GM18873 (cell line): ENCODE results near the gene AGAP6.
"Not testable (repeated sequence)": the region's sequence is repeated elsewhere in the genome, so short reads cannot be mapped to it uniquely, and the experiment has no call there.

ENCODE experiments used
- ATAC-seq: cut with Tn5 transposase; IDR thresholded peaks from one replicate; pipeline ENCODE4 v1.9.1; 2021; ENCODE audit warnings: mild to moderate bottlenecking, moderate library complexity, moderate number of reproducible peaks; ENCODE audit not compliant: unreplicated experiment, low FRiP score

AGAP6 gene

DNA sequence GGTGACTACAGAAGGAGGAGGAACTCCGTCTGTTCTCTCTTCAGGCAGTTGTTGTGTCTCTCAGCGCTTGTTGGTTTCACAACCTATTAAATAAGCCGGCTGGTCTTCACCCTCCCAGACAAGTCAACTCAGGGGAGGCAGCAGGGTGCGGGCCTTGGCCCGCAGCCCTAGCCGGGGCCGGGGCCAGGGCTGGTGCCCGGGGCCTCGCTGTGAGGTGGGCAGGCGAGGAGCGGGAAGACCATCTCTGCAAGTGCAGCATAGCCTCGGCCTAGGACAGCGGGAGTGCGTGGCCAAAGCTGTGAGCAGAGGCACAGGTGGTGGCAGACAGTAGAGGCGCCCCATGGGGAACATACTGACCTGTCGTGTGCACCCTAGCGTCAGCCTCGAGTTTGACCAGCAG lies at the start of gene AGAP6:
TSS of gene AGAP6 (plus strand) at position 31 of the 400 bp plus-strand sequence. CDS start at position 341, 310 bp downstream.
- ATAC-seq: not testable (repeated sequence)

DNA sequence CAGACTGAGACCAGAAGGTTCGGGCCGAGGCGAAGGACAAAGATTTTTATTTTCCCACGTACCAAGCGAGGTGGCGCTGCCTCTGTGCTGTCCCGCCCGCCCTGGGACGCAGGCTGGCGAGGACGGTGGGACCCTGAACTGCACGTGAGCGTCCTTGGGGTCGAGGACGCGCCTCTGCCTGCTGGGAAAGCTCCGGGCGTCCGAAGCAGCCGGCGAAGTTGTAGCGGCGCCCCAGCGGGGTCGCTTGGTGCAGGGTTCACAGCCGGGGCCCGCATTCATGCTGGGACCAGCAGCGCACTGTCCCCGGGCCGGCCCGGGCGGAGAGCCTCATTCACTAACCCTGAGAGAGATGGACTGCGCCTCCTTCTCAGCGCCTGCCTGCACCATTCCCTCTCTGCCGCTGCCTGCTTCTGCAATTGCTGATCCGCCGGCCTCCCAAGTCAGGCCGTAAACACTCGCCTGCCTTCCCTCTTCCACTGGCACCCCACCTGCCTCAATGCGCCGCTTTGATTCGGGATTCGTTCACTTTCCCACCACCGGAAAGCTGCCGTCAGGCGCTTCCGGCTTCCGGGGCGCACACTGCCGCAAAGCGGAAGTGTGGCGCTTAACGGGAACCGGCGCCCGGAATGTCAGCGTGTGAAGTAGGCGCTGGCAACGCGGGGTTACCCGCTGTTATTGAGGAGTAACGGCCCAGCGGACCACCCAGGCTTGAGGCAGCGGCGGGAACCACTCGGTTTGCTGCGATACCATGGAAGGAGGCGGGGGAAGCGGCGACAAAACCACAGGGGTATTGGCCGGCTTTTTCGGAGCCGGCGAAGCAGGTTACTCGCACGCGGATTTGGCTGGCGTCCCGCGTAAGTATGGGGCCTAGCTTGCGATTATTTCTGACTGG lies 46.5 kb upstream of the AGAP6 start, which contains the start of the genes PARG and TIMM23B:
TSS of gene PARG (minus strand) at position 581 of the 892 bp plus-strand sequence. CDS start at position 279, 302 bp downstream.
TSS of gene TIMM23B (plus strand) at position 607 of the 892 bp plus-strand sequence. CDS start at position 749, 142 bp downstream.
- ATAC-seq: peak; percentile 60

- ATAC-seq: not testable (repeated sequence)
Observed at GRCh38 chr10:49942339-49942705, 45.9 kb upstream of the AGAP6 start.

GRCh38 chr10:49943607-49944006 lies 44.6 kb upstream of the AGAP6 start:
- not testable (repeated sequence) for ATAC-seq

- peak; percentile 69 for ATAC-seq
Observed at GRCh38 chr10:49948142-49948541, 40.1 kb upstream of the AGAP6 start.

- not testable (repeated sequence) for ATAC-seq
Observed at GRCh38 chr10:49948737-49949136, 39.5 kb upstream of the AGAP6 start.

- not testable (repeated sequence) for ATAC-seq
Observed at GRCh38 chr10:49952006-49952405, 36.2 kb upstream of the AGAP6 start.

GRCh38 chr10:49953122-49953521 lies 35.1 kb upstream of the AGAP6 start:
- not testable (repeated sequence) for ATAC-seq

DNA sequence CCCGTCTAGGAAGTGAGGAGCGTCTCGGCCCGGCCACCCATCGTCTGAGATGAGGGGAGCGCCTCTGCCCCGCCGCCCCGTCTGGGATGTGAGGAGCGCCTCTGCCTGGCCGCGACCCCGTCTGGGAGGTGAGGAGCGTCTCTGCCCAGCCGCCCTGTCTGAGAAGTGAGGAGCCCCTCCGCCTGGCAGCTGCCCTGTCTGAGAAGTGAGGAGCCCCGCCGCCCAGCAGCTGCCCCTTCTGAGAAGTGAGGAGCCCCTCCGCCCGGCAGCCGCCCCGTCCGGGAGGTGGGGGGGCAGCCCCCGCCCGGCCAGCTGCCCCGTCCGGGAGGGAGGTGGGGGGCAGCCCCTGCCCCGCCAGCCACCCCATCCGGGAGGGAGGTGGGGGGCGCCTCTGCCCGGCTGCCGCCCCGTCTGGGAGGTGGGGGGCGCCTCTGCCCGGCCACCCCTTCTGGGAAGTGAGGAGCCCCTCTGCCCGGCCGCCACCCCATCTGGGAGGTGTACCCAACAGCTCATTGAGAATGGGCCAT lies 17.8 kb upstream of the AGAP6 start:
- not testable (repeated sequence) for ATAC-seq

GRCh38 chr10:49971466-49971865 lies 16.7 kb upstream of the AGAP6 start:
- not testable (repeated sequence) for ATAC-seq

GRCh38 chr10:49972094-49972493 lies 16.1 kb upstream of the AGAP6 start:
- not testable (repeated sequence) for ATAC-seq

DNA sequence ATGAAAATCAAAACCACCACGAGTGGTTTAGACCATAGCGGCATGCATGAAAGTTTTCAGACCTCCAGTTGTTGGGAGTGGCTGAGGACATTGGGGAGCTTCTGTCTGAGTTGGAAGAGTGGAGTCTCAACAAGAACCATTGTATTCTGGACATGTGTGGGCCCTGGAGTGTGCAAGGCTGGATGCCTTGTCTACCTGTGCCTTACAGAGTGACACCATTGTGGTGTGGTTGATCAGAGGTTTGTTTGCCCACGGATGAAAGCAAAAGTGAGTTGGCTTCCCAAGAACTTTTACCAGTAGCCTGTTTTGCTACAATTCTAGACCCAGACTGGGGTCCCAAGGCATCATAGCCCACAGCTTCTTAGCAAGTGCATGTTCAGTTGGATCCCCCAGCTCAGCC lies 10.4 kb upstream of the AGAP6 start:
- not testable (repeated sequence) for ATAC-seq

DNA sequence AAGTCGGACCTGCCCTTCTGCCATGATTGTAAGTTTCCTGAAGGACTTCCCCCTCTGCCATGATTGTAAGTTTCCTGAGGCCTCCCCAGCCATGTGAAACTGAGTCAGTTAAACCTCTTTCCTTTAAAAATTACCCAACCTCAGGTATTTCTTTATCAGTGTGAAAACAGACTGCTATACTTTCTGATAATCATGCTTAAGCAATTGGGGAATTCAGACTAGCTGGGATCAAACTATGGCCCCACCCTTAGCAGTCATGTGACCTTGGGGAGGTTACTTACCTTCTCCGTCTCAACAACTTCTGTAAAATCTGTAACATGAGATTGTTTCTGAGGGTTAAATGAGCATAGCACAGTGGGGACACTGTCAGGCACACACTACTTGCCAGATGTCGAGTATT lies 999 bp upstream of the AGAP6 start:
- not testable (repeated sequence) for ATAC-seq

- not testable (repeated sequence) for ATAC-seq
Observed at GRCh38 chr10:49995321-49995720, 7.1 kb downstream of the AGAP6 start.

GRCh38 chr10:50014024-50014423 lies 25.8 kb downstream of the AGAP6 start:
- not testable (repeated sequence) for ATAC-seq

GRCh38 chr10:50015596-50016220 lies 27.5 kb downstream of the AGAP6 start:
- ATAC-seq: not testable (repeated sequence)

- not testable (repeated sequence) for ATAC-seq
Observed at GRCh38 chr10:50016926-50017325, 28.7 kb downstream of the AGAP6 start.

DNA sequence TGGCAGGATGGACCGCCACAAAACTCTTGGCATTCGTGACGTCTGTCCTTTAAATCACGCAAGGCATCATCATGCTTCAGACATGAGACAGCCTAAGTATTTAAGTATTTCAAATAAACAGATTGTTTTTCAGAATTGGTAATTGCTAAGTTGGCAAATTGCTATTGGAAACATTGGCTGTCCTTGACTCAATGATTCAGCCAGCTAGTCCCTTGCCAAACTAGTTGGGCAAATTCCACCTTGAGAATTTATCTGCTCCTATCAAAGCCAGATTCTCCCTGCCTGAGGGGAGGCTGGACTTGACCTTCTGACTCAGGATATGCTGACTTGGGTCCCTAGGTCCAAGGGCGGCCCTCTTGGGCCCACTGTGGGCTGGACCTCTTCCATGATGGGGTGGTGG lies 29.4 kb downstream of the AGAP6 start:
- not testable (repeated sequence) for ATAC-seq

DNA sequence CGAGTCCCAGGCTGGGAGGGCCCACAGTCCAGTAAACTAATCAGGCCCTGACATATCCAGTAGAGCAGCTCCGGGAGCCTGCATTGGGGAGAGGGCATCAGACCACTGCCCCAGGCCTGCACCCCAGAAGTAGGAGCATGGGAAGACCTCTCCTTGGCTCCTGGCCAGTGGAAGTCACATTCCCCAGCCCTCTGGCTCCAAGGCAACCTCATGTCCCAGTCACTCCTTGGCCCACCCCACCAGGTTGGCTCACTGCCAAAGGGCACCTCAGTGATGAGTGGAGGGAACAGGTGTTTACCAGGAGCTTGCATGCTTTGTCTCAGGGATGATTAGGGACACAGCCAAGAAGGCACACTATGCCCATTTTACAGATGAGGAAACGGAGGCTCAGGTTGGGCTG lies 31.1 kb downstream of the AGAP6 start:
- ATAC-seq: not testable (repeated sequence)

GRCh38 chr10:50020451-50021024 lies 32.3 kb downstream of the AGAP6 start:
- ATAC-seq: not testable (repeated sequence)

DNA sequence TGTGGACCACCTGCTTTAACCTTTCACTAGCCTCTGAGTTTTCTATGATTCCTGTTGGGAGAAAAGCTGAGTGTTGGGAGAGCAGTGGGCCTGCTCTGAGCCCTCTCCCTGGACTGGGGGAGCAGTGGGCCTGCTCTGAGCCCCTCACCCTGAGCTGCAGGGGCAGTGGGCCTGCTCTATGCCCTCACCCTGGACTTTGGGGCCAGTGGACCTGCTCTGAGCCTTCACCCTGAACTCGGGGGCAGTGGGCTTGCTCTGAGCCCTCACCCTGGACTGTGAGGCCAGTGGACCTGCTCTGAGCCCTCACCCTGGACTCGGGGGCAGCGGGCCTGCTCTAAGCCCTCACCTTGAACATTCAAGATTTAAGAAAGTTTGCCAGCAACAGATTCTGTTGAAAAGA lies 33.4 kb downstream of the AGAP6 start:
- no peak for ATAC-seq
